GM23338 (cell line): ENCODE measurements around the gene PRMT7. TPM values are rescaled to one million over a fixed set of nuclear protein-coding genes. Genes with fewer than 3 reads are reported as not detected.

Source experiments
- ATAC-seq: fragments of 200-7000 bp; cut with Tn5 transposase; 3 replicates; pipeline ENCODE4 v1.9.1; 2020
- DNase-seq: peaks from one replicate; pipeline ENCODE4 v3.0.0-alpha.2; 2015; ENCODE audit warnings: low spot score
- H2AFZ ChIP-seq: fragments of 200-600 bp; sonication (generic); 2 replicates; pipeline ENCODE4 v1.8.0; 2016; ENCODE audit warnings: antibody characterized with exemption, mild to moderate bottlenecking, moderate library complexity
- H3F3A ChIP-seq: fragments of 200-600 bp; sonication (generic); replicated peaks from 2 replicates; pipeline ENCODE4 v1.8.0; 2017; ENCODE audit warnings: antibody characterized with exemption, mixed run types, low read depth
- H3K27ac ChIP-seq: fragments of 200-600 bp; sonication (generic); 2 replicates; pipeline ENCODE4 v1.6.1; 2016; ENCODE audit warnings: low read depth
- H3K27me3 ChIP-seq: fragments of 200-600 bp; sonication (generic); 2 replicates; pipeline ENCODE4 v1.8.0; 2016; ENCODE audit warnings: mild to moderate bottlenecking, mixed run types, moderate library complexity; ENCODE audit not compliant: insufficient read depth
- H3K36me3 ChIP-seq: fragments of 200-600 bp; sonication (generic); 2 replicates; pipeline ENCODE4 v1.8.0; 2016; ENCODE audit warnings: mild to moderate bottlenecking; ENCODE audit not compliant: insufficient read depth
- H3K4me1 ChIP-seq: fragments of 200-600 bp; sonication (generic); 2 replicates; pipeline ENCODE4 v1.8.0; 2016; ENCODE audit warnings: mild to moderate bottlenecking, moderate library complexity; ENCODE audit not compliant: insufficient read depth
- H3K4me2 ChIP-seq: fragments of 200-600 bp; sonication (generic); 2 replicates; pipeline ENCODE4 v1.7.1; 2017; ENCODE audit warnings: mixed run types
- H3K4me3 ChIP-seq: fragments of 200-600 bp; sonication (generic); 2 replicates; pipeline ENCODE4 v1.6.1; 2016; ENCODE audit warnings: mixed run types
- H3K79me2 ChIP-seq: fragments of 200-600 bp; sonication (generic); replicated peaks from 2 replicates; pipeline ENCODE4 v1.8.0; 2017; ENCODE audit warnings: mild to moderate bottlenecking; ENCODE audit not compliant: insufficient read depth
- H3K9me2 ChIP-seq: fragments of 200-600 bp; sonication (generic); 2 replicates; pipeline ENCODE4 v1.8.0; 2017; ENCODE audit not compliant: insufficient read depth
- H4K20me1 ChIP-seq: fragments of 200-600 bp; sonication (generic); replicated peaks from 2 replicates; pipeline ENCODE4 v1.8.0; 2017; ENCODE audit warnings: mild to moderate bottlenecking; ENCODE audit not compliant: insufficient read depth
- H3K27ac Mint-ChIP-seq: 2 replicates; pipeline ENCODE4 v1.8.0; 2020; ENCODE audit warnings: inconsistent platforms, mild to moderate bottlenecking, moderate library complexity, mixed read lengths
- H3K27me3 Mint-ChIP-seq: 3 replicates; pipeline ENCODE4 v1.8.0; 2022; ENCODE audit warnings: low read depth, mild to moderate bottlenecking, moderate library complexity, mixed read lengths, inconsistent platforms; ENCODE audit not compliant: insufficient read depth, poor library complexity
- H3K36me3 Mint-ChIP-seq: 3 replicates; pipeline ENCODE4 v1.8.0; 2021; ENCODE audit warnings: low read depth, mild to moderate bottlenecking, inconsistent platforms, moderate library complexity, mixed read lengths
- H3K4me1 Mint-ChIP-seq: 3 replicates; pipeline ENCODE4 v1.8.0; 2020; ENCODE audit warnings: mild to moderate bottlenecking, inconsistent platforms, mixed read lengths
- H3K4me3 Mint-ChIP-seq: 3 replicates; pipeline ENCODE4 v1.8.0; 2021; ENCODE audit warnings: moderate library complexity, mild to moderate bottlenecking, inconsistent platforms, mixed read lengths
- H3K9me3 Mint-ChIP-seq: 3 replicates; pipeline ENCODE4 v1.8.0; 2020; ENCODE audit warnings: moderate library complexity, mild to moderate bottlenecking, inconsistent platforms, mixed read lengths
- CREB1 ChIP-seq: fragments of 250-450 bp; sonication (Bioruptor Pico); IDR thresholded peaks from 2 replicates; pipeline ENCODE4 v1.5.0; 2020; ENCODE audit warnings: low read depth, mild to moderate bottlenecking, moderate library complexity
- ETS1 ChIP-seq: IDR thresholded peaks from 2 replicates; pipeline ENCODE4 v1.6.1; 2016; ENCODE audit warnings: antibody characterized with exemption
- EZH2phosphoT487 ChIP-seq: fragments of 200-600 bp; sonication (generic); IDR thresholded peaks from one replicate; pipeline ENCODE4 v1.8.1; 2018; ENCODE audit warnings: antibody characterized with exemption; ENCODE audit not compliant: unreplicated experiment
- JUNB ChIP-seq: IDR thresholded peaks from one replicate; pipeline ENCODE4 v1.6.1; 2016; ENCODE audit warnings: antibody characterized with exemption; ENCODE audit not compliant: unreplicated experiment
- NANOG ChIP-seq: IDR thresholded peaks from 2 replicates; pipeline ENCODE4 v1.6.1; 2016; ENCODE audit warnings: antibody characterized with exemption, borderline replicate concordance
- ZNF114 ChIP-seq: fragments of 250-450 bp; sonication (Bioruptor Pico); IDR thresholded peaks from 2 replicates; pipeline ENCODE4 v1.5.0; 2020; ENCODE audit warnings: mild to moderate bottlenecking, moderate library complexity
- ZNF462 ChIP-seq: fragments of 250-450 bp; sonication (Bioruptor Pico); IDR thresholded peaks from 2 replicates; pipeline ENCODE4 v1.5.0; 2020; ENCODE audit warnings: mild to moderate bottlenecking, moderate library complexity
- polyA plus RNA-seq: library from polyadenylated mRNA; unstranded; fragments of >200 nt; fragmentation: Nextera tagmentation; extraction: Ambion mirVana; gene quantifications from 2 replicates; pipeline ENCODE4 v1.2.1, GENCODE V29; 2016
- total RNA-seq: library from RNA; depleted of rRNA; stranded (reverse); fragments of >200 nt; shearing (Covaris generic); gene quantifications from 2 replicates; pipeline ENCODE4 v1.2.3, GENCODE V29; 2014

The PRMT7 gene
- total and polyA plus RNA-seq, 2 experiments from 2014 or later = 20.2 to 65.3 TPM

GRCh38 chr16:68374961-68375660, 64.3 kb downstream of the PRMT7 start:
- peaks cover 11% of the 10 kb centered on the region for H3K27me3 Mint-ChIP-seq
- H3K9me3 Mint-ChIP-seq = no peaks in the 10 kb centered on the region

GRCh38 chr16:68375801-68376536, 65.2 kb downstream of the PRMT7 start:
- H3K4me3 ChIP-seq = no peak overlapping the region
- no peak overlapping the region for H3K27ac ChIP-seq
- H2AFZ ChIP-seq = no peak overlapping the region
- H4K20me1 ChIP-seq = no peaks in the 10 kb centered on the region; the same call in 1 of the 2 replicates
- no peaks in the 10 kb centered on the region for H3F3A ChIP-seq
- H3K27me3 ChIP-seq = no peaks in the 10 kb centered on the region
- no peak overlapping the region for H3K27ac Mint-ChIP-seq
- TF ChIP-seq EZH2phosphoT487 = no peak
- no peak for TF ChIP-seq NANOG
- TF ChIP-seq ZNF462 = no peak
- no peak overlapping the region for H3K4me3 Mint-ChIP-seq
- H3K4me1 ChIP-seq = no peaks in the 10 kb centered on the region
- no peaks in the 10 kb centered on the region for H3K9me3 Mint-ChIP-seq
- no peaks in the 10 kb centered on the region for H3K9me2 ChIP-seq
- no peaks in the 10 kb centered on the region for H3K36me3 Mint-ChIP-seq
- peaks cover 11% of the 10 kb centered on the region for H3K27me3 Mint-ChIP-seq
- H3K36me3 ChIP-seq = no peaks in the 10 kb centered on the region
- no peaks in the 10 kb centered on the region for H3K79me2 ChIP-seq
- H3K4me2 ChIP-seq = no peak overlapping the region
- H3K4me1 Mint-ChIP-seq = no peaks in the 10 kb centered on the region
- DNase-seq (no peak), ATAC-seq (no peak)

More at GRCh38 chr16:68374961-68375660, 64.3 kb downstream of the PRMT7 start:
- no peaks in the 10 kb centered on the region for H3K36me3 ChIP-seq
- H3K4me2 ChIP-seq = no peak overlapping the region
- H3K9me2 ChIP-seq = no peaks in the 10 kb centered on the region
- no peaks in the 10 kb centered on the region for H3K27me3 ChIP-seq
- H3K27ac Mint-ChIP-seq = no peak overlapping the region
- no peaks in the 10 kb centered on the region for H3K4me1 ChIP-seq
- no peak for TF ChIP-seq CREB1 (CRISPR knock-in tag)
- TF ChIP-seq EZH2phosphoT487 = no peak
- no peak for TF ChIP-seq ETS1
- TF ChIP-seq ZNF114 = no peak
- no peak for TF ChIP-seq NANOG
- TF ChIP-seq JUNB = no peak
- H3K27ac ChIP-seq = no peak overlapping the region
- no peaks in the 10 kb centered on the region for H3F3A ChIP-seq
- peak; percentile 43 for DNase-seq
- H3K79me2 ChIP-seq = no peaks in the 10 kb centered on the region
- H3K4me3 Mint-ChIP-seq = no peak overlapping the region
- peak; percentile 70 for ATAC-seq
- no peaks in the 10 kb centered on the region for H3K4me1 Mint-ChIP-seq
- no peaks in the 10 kb centered on the region; the same call in 1 of the 2 replicates for H4K20me1 ChIP-seq
- H2AFZ ChIP-seq = no peak overlapping the region
- H3K4me3 ChIP-seq = no peak overlapping the region
- no peaks in the 10 kb centered on the region for H3K36me3 Mint-ChIP-seq
